Measurements from ENCODE around the gene SLC6A5. TPM values are rescaled to one million over a fixed set of nuclear protein-coding genes. Genes with fewer than 3 reads are reported as not detected.

SLC6A5 gene
- total and polyA plus RNA-seq, 2 of the 4 experiments (the other 2 are of a cell fraction) = not detected

DNA sequence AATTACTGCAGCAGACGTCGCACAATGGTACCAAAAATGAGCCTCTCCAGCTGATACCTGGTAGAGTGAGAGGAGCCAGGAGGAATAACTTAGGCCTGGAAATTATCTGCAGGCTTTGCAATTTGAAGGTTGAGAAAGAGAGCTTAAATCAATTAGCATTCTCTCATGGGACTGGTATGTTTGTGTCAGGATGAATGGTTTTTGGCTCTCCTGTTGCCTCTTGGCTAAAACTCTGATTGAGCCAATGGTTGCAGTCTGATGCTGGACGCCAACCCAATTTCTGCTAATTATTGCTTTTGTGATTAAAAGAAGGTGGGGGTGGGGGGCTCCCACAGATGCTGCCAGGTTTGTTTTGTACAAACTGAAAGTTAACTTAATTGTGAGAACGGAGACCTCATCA is 57.5 kb downstream of the SLC6A5 start:
- H2AK9ac ChIP-seq (replicated peaks; ENCODE audit: low read depth, low read length, poor library complexity) = no peak overlapping the region
- no peak for ATAC-seq (ENCODE audit: low read depth)
- WGBS, 2 experiments (ENCODE audit: extremely low coverage in 2 of 2, insufficient read length in 1 of 2) = no CpG with 5 or more reads among the region's 4 CpGs
- H3K9me1 ChIP-seq (ENCODE audit: insufficient read depth, low read length) = no peaks in the 10 kb centered on the region
- no peaks in the 10 kb centered on the region for H3K36me3 ChIP-seq (ENCODE audit: control insufficient read depth, insufficient read depth, low read length)
- ChIA-PET CTCF (interaction anchor here (1.4 to 2.1 kb wide), 3 partner anchors 9 to 15 kb away, joined by 3 to 8 read pairs (median 5); no protein-coding TSS in a partner anchor), POLR2A (ENCODE audit: unreplicated experiment) (no interaction called here)
- no peak overlapping the region for H3K4ac ChIP-seq (ENCODE audit: low read depth, low read length)
- dilution Hi-C loops (cut with HindIII; ENCODE audit: low sequenced_read_pairs, unreplicated experiment) (no loop called here), intact Hi-C loops (cut with micrococcal nuclease) (no loop called here), in situ Hi-C loops (cut with MboI; ENCODE audit: low sequenced_read_pairs) (no loop called here)
- no peaks in the 10 kb centered on the region for H3K9me3 ChIP-seq (ENCODE audit: control insufficient read depth, insufficient read depth, low read length)
- BruUV-seq (replicated peaks) = no TSS peak
- no peak overlapping the region for H4K91ac ChIP-seq (ENCODE audit: insufficient read depth, low read depth, low read length)
- H2AFZ ChIP-seq (replicated peaks; ENCODE audit: low read length, poor library complexity) = no peak overlapping the region
- H3K4me3 ChIP-seq (ENCODE audit: insufficient read depth, low read depth, low read length) = no peak overlapping the region
- no peaks in the 10 kb centered on the region for H3K27me3 ChIP-seq (ENCODE audit: control insufficient read depth, insufficient read depth, low read length)
- H3K4me1 ChIP-seq (ENCODE audit: control insufficient read depth, insufficient read depth, low read length) = no peaks in the 10 kb centered on the region
- H3K27ac ChIP-seq (ENCODE audit: insufficient read depth, low read length) = no peak overlapping the region
- no peaks in the 10 kb centered on the region for H3K79me1 ChIP-seq (ENCODE audit: low read depth in 1 of 2, low read length in 2 of 2)
- H2BK120ac ChIP-seq (ENCODE audit: low read depth, low read length) = no peak overlapping the region
- H3K23ac ChIP-seq (ENCODE audit: low read depth, low read length) = no peak overlapping the region
- no peaks in the 10 kb centered on the region for H4K20me1 ChIP-seq (ENCODE audit: insufficient read depth, low read length)
- H3K4me2 ChIP-seq (ENCODE audit: low read depth, low read length) = no peak overlapping the region
- no peak overlapping the region for H2AK5ac ChIP-seq (ENCODE audit: low read depth, low read length)
- no peak overlapping the region for H2BK20ac ChIP-seq (ENCODE audit: low read depth, low read length)
- no peak overlapping the region for H2BK15ac ChIP-seq (ENCODE audit: low read depth, low read length)
- H2BK5ac ChIP-seq (ENCODE audit: low read depth, low read length, poor library complexity, severe bottlenecking) = no peak overlapping the region
- H3K56ac ChIP-seq (ENCODE audit: extremely low read depth, insufficient read depth, low read length) = no peak overlapping the region
- H4K5ac ChIP-seq (ENCODE audit: low read depth, low read length) = no peak overlapping the region
- no peak overlapping the region for H3K9ac ChIP-seq (ENCODE audit: low read depth, low read length)
- H3K14ac ChIP-seq (replicated peaks; ENCODE audit: low read depth, low read length) = no peak overlapping the region
- TF ChIP-seq FOS (IDR thresholded peaks at IDR 0.05; ENCODE audit: low read depth, low read length) (no peak), RCOR1 (IDR thresholded peaks at IDR 0.05; ENCODE audit: insufficient replicate concordance, low read length) (no peak), MXI1 (IDR thresholded peaks at IDR 0.05; ENCODE audit: borderline replicate concordance, low read depth, low read length) (no peak), SMC3 (IDR thresholded peaks at IDR 0.05; ENCODE audit: low read depth, low read length) (no peak), CTCF (conservative IDR thresholded peaks at IDR 0.05; ENCODE audit: low read depth, low read length) (no peak), ELK1 (IDR thresholded peaks at IDR 0.05; ENCODE audit: borderline replicate concordance, low read depth, low read length) (no peak)
- no peak overlapping the region for H4K8ac ChIP-seq (ENCODE audit: low read depth in 2 of 2, low read length in 2 of 2)
- no peak overlapping the region for H3K18ac ChIP-seq (ENCODE audit: low read depth, low read length)
- no peak for DNase-seq

Measured in IMR-90 (cell line).